Upper lobe of left lung (tissue), 6 donors: ENCODE measurements around the gene EPOP. TPM values are rescaled to one million over a fixed set of nuclear protein-coding genes. Genes with fewer than 3 reads are reported as not detected.

Experiments
- ATAC-seq, 2 donors: fragments of 200-7000 bp; cut with Tn5 transposase; one replicate each; pipeline ENCODE4 v1.9.1; 2022; ENCODE audit warnings: mild to moderate bottlenecking in 2 of 2, moderate library complexity in 2 of 2; ENCODE audit not compliant: low FRiP score in 2 of 2
- DNase-seq, 2 donors: peaks; one replicate each; pipeline ENCODE4 v3.0.0-alpha.2; 2019 to 2020
- H3K27ac ChIP-seq, 4 donors: fragments of 200-600 bp; sonication (generic); one replicate each; pipeline ENCODE4 v1.5.1; 2016 to 2019
- H3K27me3 ChIP-seq, 4 donors: fragments of 200-600 bp; sonication (generic); one replicate each; pipeline ENCODE4 v1.5.1; 2017 to 2019
- H3K36me3 ChIP-seq, 4 donors: fragments of 200-600 bp; sonication (generic); one replicate each; pipeline ENCODE4 v1.5.1; 2016 to 2019
- H3K4me1 ChIP-seq, 4 donors: fragments of 200-600 bp; sonication (generic); one replicate each; pipeline ENCODE4 v1.5.1; 2018 to 2019
- H3K4me3 ChIP-seq, 4 donors: fragments of 200-600 bp; sonication (generic); one replicate each; pipeline ENCODE4 v1.5.1; 2017 to 2019; ENCODE audit warnings: mild to moderate bottlenecking in 2 of 4, moderate library complexity in 1 of 4
- H3K9me3 ChIP-seq, 4 donors: fragments of 200-600 bp; sonication (generic); one replicate each; pipeline ENCODE4 v1.5.1; 2018 to 2019
- CTCF ChIP-seq, 6 experiments: fragments of 450-650 bp in 4 of 6; fragments of 200-600 bp in 2 of 6; sonication (generic) in 2 of 6; IDR thresholded peaks; one replicate each; pipeline ENCODE4 v1.5.1; 2016 to 2019; ENCODE audit warnings: antibody characterized with exemption in 6 of 6
- EP300 ChIP-seq, 4 donors: sonication (generic); formaldehyde crosslinking; IDR thresholded peaks; one replicate each; pipeline ENCODE4 v1.5.1; 2017; ENCODE audit warnings: antibody characterized with exemption in 4 of 4, control low read depth in 2 of 4
- POLR2A ChIP-seq, 4 donors: fragments of 450-650 bp; IDR thresholded peaks; one replicate each; pipeline ENCODE4 v1.5.1; 2016 to 2017; ENCODE audit warnings: antibody characterized with exemption in 4 of 4, mild to moderate bottlenecking in 2 of 4
- POLR2AphosphoS5 ChIP-seq, 2 donors: sonication (generic); formaldehyde crosslinking; IDR thresholded peaks; one replicate each; pipeline ENCODE4 v1.5.1; 2017; ENCODE audit warnings: antibody characterized with exemption in 2 of 2
- WGBS, 2 donors: methylation state at CpG; one replicate each; pipeline ENCODE4 v1.1.5; 2017 to 2018; 5-methylcytosine and 5-hydroxymethylcytosine counted together
- total RNA-seq, 6 donors: library from RNA; depleted of rRNA in 4 of 6; stranded (reverse); fragments of >200 nt in 4 of 6; gene quantifications; one replicate each; pipeline versions ENCODE4 v1.1.0 to v1.2.1, GENCODE V29; 2016 to 2021
- donor health status: DM: no; HTN: no; CAD: no; lungs with moderate emphysema.
- donor health status: DM: no; HTN: yes; CAD: no; lungs with severe emphysema.

The EPOP gene
- total RNA-seq, 6 donors from 2014 or later, result 1.1 to 2.3 (median 1.8) TPM

GRCh38 chr17:38663964-38664644 is 10.7 kb downstream of the EPOP start:
- no peak for ATAC-seq
- 86 to 90% methylated on average over 9 of the region's 9 CpGs for WGBS, 2 donors

GRCh38 chr17:38663125-38663751 is 11.5 kb downstream of the EPOP start:
- no peaks in the 10 kb centered on the region for H3K9me3 ChIP-seq
- H3K4me3 ChIP-seq, result no peak overlapping the region
- WGBS, 2 donors, result 26 to 32% methylated on average over 9 of the region's 9 CpGs
- ATAC-seq (peak; percentile 29 to 69), DNase-seq (peak in 1 of 2 donors; percentile 76)
- TF ChIP-seq CTCF (IDR thresholded peaks at IDR 0.05), result peak in 5 of 6 experiments; percentile 53 to 77 (median 59)
- no peak for TF ChIP-seq EP300 (IDR thresholded peaks at IDR 0.05)
- peaks cover 0 to 19% (median 2%) of the 10 kb centered on the region in 4 donors for H3K4me1 ChIP-seq
- no peaks in the 10 kb centered on the region for H3K36me3 ChIP-seq
- no peaks in the 10 kb centered on the region for H3K27me3 ChIP-seq
- no peak overlapping the region for H3K27ac ChIP-seq

More at GRCh38 chr17:38663964-38664644, 10.7 kb downstream of the EPOP start:
- Histone ChIP-seq H3K4me3 (no peak overlapping the region), H3K4me1 (peaks cover 0 to 11% (median under 1%) of the 10 kb centered on the region in 4 donors), H3K27ac (no peak overlapping the region), H3K27me3 (peaks cover 0 to 2% (median under 1%) of the 10 kb centered on the region in 4 donors), H3K36me3 (no peaks in the 10 kb centered on the region), H3K9me3 (no peaks in the 10 kb centered on the region)
- TF ChIP-seq EP300 (IDR thresholded peaks at IDR 0.05) (no peak), CTCF (IDR thresholded peaks at IDR 0.05) (no peak), POLR2A (IDR thresholded peaks at IDR 0.05) (no peak), POLR2AphosphoS5 (IDR thresholded peaks at IDR 0.05) (no peak)
- DNase-seq, result no peak

DNA sequence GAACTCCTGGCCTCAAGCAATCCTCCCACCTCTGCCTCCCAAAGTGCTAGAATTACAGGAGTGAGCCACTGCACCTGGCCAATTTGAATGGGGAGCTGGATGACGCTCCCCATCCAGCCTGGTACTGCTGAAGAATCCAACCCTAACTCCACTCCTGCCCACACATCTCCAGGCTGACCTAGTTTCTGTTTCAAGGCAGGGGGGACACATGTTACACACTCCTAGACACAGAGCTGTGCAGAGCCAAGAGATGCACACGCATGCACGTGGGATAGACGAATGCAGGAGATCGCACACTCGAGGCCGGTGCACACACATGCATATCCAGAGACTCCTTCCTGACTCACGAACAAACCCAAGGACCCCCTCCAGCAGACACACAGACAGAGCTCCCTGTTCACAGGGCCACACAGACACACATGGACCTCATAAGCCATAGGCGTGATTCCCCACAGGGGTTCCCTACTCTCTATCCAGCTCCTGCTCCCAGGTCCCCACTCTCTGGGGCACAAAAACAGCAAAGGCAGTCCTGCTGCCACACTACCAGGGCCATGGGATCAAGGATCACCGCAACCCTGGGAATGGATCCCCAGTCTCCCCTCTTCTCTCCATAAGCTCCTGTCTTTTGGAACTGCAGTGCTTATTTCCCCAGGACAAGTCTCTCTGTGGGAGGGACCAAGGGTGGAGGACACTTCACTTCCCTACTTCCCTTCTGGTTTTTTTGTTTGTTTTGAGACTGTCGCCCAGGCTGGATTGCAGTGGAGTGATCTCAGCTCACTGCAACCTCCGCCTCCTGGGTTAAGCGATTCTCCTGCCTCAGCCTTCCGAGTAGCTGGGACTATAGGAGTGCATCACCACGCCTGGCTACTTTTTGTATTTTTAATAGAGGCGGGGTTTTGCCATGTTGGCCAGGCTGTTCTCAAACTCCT is 14.4 kb downstream of the EPOP start:
- 67 to 71% methylated on average over 11 to 16 of the region's 16 CpGs for WGBS, 2 donors

DNA sequence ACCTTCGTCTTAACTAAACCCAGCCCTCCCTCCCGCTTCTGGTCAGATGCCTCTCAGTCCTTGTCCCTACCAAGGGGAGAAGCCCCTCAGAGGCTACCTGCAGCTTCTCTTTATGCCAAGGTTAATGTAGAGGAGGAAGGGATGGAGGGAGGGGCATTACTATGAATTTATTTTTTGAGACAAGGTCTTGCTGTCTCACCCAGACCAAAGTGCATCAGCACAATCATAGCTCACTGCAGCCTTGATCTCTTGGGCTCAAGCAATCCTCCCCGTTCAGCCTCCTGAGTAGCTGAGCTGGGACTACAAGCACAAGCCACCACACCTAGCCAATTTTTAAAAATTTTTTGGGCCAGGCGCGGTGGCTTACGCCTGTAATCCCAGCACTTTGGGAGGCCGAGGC is 15.3 kb downstream of the EPOP start:
- Histone ChIP-seq H3K27ac (no peak overlapping the region), H3K4me1 (peaks cover 0 to 19% (median 2%) of the 10 kb centered on the region in 4 donors), H3K36me3 (no peaks in the 10 kb centered on the region), H3K27me3 (peaks cover 0 to 6% (median 0%) of the 10 kb centered on the region in 4 donors), H3K4me3 (no peak overlapping the region), H3K9me3 (no peaks in the 10 kb centered on the region)
- DNase-seq (no peak), ATAC-seq (no peak)
- TF ChIP-seq POLR2AphosphoS5 (IDR thresholded peaks at IDR 0.05) (no peak), EP300 (IDR thresholded peaks at IDR 0.05) (no peak), POLR2A (IDR thresholded peaks at IDR 0.05) (no peak), CTCF (IDR thresholded peaks at IDR 0.05) (no peak)
- WGBS, 2 donors, result 82 to 97% methylated on average over 6 to 7 of the region's 7 CpGs

More for the DNA sequence above, 14.4 kb downstream of the EPOP start:
- Histone ChIP-seq H3K4me3 (no peak overlapping the region), H3K4me1 (peaks cover 0 to 19% (median 2%) of the 10 kb centered on the region in 4 donors), H3K27ac (no peak overlapping the region), H3K36me3 (no peaks in the 10 kb centered on the region), H3K9me3 (no peaks in the 10 kb centered on the region), H3K27me3 (no peaks in the 10 kb centered on the region)
- ATAC-seq (peak; percentile 66 to 77), DNase-seq (peak in 1 of 2 donors; percentile 75)
- TF ChIP-seq EP300 (IDR thresholded peaks at IDR 0.05) (no peak), CTCF (IDR thresholded peaks at IDR 0.05) (no peak), POLR2AphosphoS5 (IDR thresholded peaks at IDR 0.05) (no peak), POLR2A (IDR thresholded peaks at IDR 0.05) (no peak)
